Measurements from ENCODE around the gene LZTFL1.

DNA sequence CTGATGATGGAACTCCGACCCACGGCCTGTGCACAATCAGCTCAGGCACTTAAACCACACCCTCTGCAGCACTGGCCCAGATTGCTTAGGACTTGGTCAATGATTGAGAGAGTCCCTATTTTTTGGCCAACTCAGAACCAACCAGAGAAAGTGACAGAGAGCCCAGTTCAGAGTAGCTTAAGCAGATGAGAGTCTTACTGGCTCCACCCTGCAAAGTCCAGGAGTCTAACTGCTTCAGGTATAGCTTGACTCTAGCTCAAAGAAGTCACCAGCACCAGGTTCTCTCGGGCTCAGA lies 65.7 kb downstream of the LZTFL1 start:
- TF ChIP-seq, protein P1, sequence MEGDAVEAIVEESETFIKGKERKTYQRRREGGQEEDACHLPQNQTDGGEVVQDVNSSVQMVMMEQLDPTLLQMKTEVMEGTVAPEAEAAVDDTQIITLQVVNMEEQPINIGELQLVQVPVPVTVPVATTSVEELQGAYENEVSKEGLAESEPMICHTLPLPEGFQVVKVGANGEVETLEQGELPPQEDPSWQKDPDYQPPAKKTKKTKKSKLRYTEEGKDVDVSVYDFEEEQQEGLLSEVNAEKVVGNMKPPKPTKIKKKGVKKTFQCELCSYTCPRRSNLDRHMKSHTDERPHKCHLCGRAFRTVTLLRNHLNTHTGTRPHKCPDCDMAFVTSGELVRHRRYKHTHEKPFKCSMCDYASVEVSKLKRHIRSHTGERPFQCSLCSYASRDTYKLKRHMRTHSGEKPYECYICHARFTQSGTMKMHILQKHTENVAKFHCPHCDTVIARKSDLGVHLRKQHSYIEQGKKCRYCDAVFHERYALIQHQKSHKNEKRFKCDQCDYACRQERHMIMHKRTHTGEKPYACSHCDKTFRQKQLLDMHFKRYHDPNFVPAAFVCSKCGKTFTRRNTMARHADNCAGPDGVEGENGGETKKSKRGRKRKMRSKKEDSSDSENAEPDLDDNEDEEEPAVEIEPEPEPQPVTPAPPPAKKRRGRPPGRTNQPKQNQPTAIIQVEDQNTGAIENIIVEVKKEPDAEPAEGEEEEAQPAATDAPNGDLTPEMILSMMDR (IDR thresholded peaks at IDR 0.05; ENCODE audit: extremely low read depth in 1 of 2, insufficient read depth in 1 of 2, low read depth in 1 of 2, low read length in 2 of 2): no peak
- no peak for TF ChIP-seq EZH2 (IDR thresholded peaks at IDR 0.05; ENCODE audit: borderline replicate concordance, low read depth, low read length, severe bottlenecking)
